Activated CD4-positive, alpha-beta T cell treated with anti-CD3 and anti-CD28 coated beads, Interleukin-2, amount 10 ng/mL, durations not matched to agents 7 days and 5 days (primary cell): Measurements from ENCODE around the gene IL36RN. TPM values are rescaled to one million over a fixed set of nuclear protein-coding genes. Genes with fewer than 3 reads are reported as not detected.

Source experiments
- CTCF ChIA-PET: fragments of 350-600 bp; sonication (Branson Sonifier 250); formaldehyde crosslinking; loops from one replicate; lab custom pipeline; 2021; ENCODE audit warnings: antibody characterized with exemption; lab: Charles Lee
- POLR2A ChIA-PET: fragments of 350-600 bp; sonication (Branson Sonifier 250); formaldehyde crosslinking; loops from one replicate; lab custom pipeline; 2021; ENCODE audit warnings: antibody characterized with exemption; lab: Charles Lee
- DNase-seq: peaks from one replicate; pipeline ENCODE4 v3.0.0-alpha.2; 2020
- H3K27ac Mint-ChIP-seq: one replicate; pipeline ENCODE4 v1.8.0; 2021; ENCODE audit warnings: mild to moderate bottlenecking, moderate library complexity, mixed read lengths
- H3K27me3 Mint-ChIP-seq: one replicate; pipeline ENCODE4 v1.8.0; 2021; ENCODE audit warnings: mixed read lengths
- H3K36me3 Mint-ChIP-seq: one replicate; pipeline ENCODE4 v1.8.0; 2021; ENCODE audit warnings: low read depth, mixed read lengths
- H3K4me1 Mint-ChIP-seq: one replicate; pipeline ENCODE4 v1.8.0; 2021; ENCODE audit warnings: mixed read lengths
- H3K4me3 Mint-ChIP-seq: one replicate; pipeline ENCODE4 v1.8.0; 2021; ENCODE audit warnings: mild to moderate bottlenecking, moderate library complexity, mixed read lengths
- H3K9me3 Mint-ChIP-seq: one replicate; pipeline ENCODE4 v1.8.0; 2021; ENCODE audit warnings: mixed read lengths
- total RNA-seq, 2 experiments: library from RNA; stranded (reverse); gene quantifications; one replicate each; pipeline ENCODE4 v1.2.3, GENCODE V29; 2021

The IL36RN gene
- total RNA-seq, 2 experiments from 2014 or later, result not detected

DNA sequence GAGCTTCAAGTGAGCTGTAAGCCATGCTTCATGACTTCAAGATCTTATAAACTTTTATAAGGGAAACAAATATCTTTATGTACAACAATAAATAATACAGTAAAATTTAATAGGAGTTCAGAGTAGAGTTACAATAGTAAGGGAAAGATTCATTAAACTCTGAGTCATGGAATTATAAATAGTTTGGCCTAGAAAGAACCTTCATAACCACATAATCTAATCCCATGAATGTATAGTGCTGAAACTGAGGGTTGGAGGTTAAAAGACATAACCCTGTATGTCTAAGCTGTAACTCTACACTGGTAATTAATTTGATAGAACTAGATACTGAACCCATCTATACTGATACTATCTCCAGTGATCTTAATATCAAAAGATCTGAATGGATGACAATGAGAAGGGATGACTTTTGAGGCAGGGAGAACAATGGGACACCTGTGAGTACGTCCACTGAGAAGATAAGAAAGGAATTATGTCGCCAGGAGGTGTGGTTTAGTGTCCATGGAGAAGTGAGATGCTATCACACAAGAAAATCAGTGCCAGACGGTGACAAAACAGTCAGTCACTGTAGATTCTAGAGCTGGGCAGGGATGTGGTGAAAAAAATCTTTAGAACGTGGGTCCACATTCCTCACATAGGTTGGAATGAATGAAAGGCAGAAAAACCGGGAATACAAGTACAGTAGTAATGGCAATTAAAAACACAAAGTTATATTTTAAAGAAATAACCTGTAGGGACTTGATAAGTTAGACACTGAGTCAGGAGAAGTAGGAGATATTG, 9.9 kb downstream of the IL36RN start:
- H3K27ac Mint-ChIP-seq, result no peak overlapping the region
- H3K4me3 Mint-ChIP-seq, result no peak overlapping the region
- no peaks in the 10 kb centered on the region for H3K36me3 Mint-ChIP-seq
- no peaks in the 10 kb centered on the region for H3K9me3 Mint-ChIP-seq
- CTCF ChIA-PET, result interaction anchor here (2.3 kb wide), 1 partner anchor 11 kb away, joined by 8 read pairs; no protein-coding TSS in a partner anchor
- no peaks in the 10 kb centered on the region for H3K4me1 Mint-ChIP-seq
- POLR2A ChIA-PET, result interaction anchor here (0.7 kb wide), 1 partner anchor 53 kb away, joined by 4 read pairs; no protein-coding TSS in a partner anchor
- DNase-seq, result no peak
- H3K27me3 Mint-ChIP-seq, result peaks cover 6% of the 10 kb centered on the region

DNA sequence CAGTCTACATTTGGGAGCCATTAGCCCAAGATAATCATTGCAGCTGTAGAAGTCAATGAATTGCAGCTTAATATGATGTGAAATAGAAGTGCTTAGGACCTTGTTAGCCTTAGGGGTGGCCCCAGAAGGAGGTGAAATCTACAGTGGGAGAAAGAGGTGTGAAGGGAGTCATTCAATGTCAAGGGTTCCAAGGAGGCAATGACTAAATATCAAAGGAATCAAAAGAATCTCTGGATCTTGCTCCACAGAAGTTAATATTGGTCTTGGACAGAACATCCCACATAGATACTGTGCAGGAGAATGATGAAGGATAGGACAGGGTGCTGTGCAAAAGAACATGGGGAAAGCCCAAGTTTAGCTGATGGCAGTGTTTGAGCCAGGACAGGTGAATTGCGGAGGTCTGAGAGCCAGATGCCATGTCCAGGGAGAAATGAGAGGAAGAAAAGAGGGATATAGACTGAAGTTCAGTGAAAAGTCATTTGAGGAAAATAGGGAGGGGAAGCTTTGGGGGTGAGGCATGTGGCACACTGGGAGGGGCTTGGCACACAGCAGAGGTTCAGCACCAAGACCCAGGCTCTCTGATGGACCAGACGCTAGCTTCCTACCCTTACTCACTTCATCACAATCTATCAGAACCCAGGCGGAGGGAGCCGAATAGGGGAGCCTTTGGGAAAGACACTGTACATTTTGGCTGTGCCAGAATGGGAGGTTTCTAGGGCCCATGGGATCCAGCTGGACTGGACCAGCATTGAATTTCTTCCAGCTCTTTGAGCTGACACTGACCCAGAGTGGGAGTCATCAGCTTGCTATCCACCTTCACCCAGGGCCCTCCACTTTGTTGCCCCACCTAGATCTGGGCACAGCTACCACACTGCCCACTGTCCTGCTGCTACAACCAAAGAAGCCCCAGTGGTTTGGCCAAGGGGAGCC, 10.9 kb downstream of the IL36RN start:
- DNase-seq, result no peak
- peaks cover 6% of the 10 kb centered on the region for H3K27me3 Mint-ChIP-seq
- ChIA-PET CTCF (interaction anchor here (0.5 to 2.3 kb wide), 2 partner anchors 10 to 14 kb away, joined by 3 to 8 read pairs; no protein-coding TSS in a partner anchor), POLR2A (no interaction called here)
- H3K9me3 Mint-ChIP-seq, result no peaks in the 10 kb centered on the region
- H3K4me1 Mint-ChIP-seq, result peaks cover 4% of the 10 kb centered on the region
- H3K36me3 Mint-ChIP-seq, result no peaks in the 10 kb centered on the region
- H3K4me3 Mint-ChIP-seq, result no peak overlapping the region
- H3K27ac Mint-ChIP-seq, result no peak overlapping the region

DNA sequence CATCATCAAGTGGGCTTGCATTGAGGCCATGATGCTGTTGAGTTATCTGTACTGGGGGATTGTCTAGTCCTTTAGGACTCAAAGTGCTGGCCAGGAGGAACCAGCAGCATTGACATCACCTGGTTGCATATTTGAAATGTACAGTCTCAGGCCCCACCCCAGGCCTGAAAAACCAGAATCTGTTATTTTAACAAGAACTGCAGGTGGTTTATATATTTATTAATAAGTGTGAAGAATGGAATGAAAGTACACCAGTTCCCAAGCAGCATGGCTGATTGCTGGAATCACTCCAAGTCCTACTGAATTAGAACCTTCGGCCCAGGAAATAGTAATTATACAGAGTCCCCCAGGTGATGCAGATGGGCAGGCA, 11.6 kb downstream of the IL36RN start:
- no peak for DNase-seq
- no peaks in the 10 kb centered on the region for H3K9me3 Mint-ChIP-seq
- POLR2A ChIA-PET, result no interaction called here

DNA sequence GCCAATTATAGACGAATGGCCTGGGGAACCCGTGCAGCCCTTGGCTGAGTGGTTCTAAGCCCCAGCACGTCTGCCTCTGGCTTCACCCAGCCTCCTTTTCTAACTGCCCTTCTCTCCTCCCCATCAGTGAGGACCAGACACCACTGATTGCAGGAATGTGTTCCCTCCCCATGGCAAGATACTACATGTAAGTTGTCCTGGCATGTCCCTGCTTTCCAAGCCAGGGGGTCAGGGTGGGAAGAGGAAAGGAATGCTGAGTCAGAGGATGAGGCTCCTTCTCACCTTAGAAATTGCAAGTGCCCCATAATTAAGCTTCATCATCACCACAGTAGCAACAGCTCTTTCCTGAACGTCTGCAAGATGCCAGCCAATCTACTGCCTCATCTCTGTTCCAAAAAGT, 13.6 kb downstream of the IL36RN start:
- peaks cover 9% of the 10 kb centered on the region for H3K4me1 Mint-ChIP-seq
- ChIA-PET CTCF (interaction anchor here (0.5 to 1.4 kb wide), 2 partner anchors 8 to 1205 kb away, joined by 3 to 5 read pairs; no protein-coding TSS in a partner anchor), POLR2A (no interaction called here)
- H3K36me3 Mint-ChIP-seq, result no peaks in the 10 kb centered on the region
- DNase-seq, result no peak
- H3K4me3 Mint-ChIP-seq, result no peak overlapping the region
- no peak overlapping the region for H3K27ac Mint-ChIP-seq
- H3K27me3 Mint-ChIP-seq, result peaks cover 10% of the 10 kb centered on the region
- H3K9me3 Mint-ChIP-seq, result no peaks in the 10 kb centered on the region

More for the DNA sequence above, 11.6 kb downstream of the IL36RN start:
- Mint-ChIP-seq H3K27me3 (peaks cover 6% of the 10 kb centered on the region), H3K4me3 (no peak overlapping the region), H3K27ac (no peak overlapping the region), H3K36me3 (no peaks in the 10 kb centered on the region), H3K4me1 (peaks cover 9% of the 10 kb centered on the region)
- CTCF ChIA-PET, result no interaction called here

DNA sequence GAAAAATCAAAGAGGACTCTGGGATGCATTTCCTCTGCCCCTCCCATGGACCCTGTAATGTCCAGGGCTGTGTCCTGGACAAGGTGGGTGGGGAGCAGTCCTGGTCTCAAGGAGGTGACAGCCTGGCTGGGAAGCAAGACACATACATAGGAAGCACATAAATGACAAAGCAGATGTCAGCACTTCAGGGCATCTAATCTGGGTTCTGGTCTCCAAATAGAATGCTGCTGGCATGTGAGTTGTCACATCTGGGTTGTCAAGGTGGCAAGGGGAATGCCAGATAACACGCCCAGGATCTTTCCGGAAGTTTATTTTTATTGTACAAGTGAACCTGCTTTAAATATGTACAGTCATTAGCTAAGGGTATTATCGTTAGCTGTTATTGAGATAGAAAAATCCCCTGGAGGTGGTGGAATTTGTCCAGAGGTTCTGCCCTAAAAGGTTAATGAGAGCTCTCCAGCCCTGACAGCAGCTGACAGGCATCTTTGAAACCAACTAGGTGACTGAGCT, 14.4 kb downstream of the IL36RN start:
- Mint-ChIP-seq H3K36me3 (no peaks in the 10 kb centered on the region), H3K27ac (no peak overlapping the region), H3K4me1 (peaks cover 9% of the 10 kb centered on the region), H3K9me3 (no peaks in the 10 kb centered on the region), H3K4me3 (no peak overlapping the region), H3K27me3 (peaks cover 11% of the 10 kb centered on the region)
- POLR2A ChIA-PET, result no interaction called here
- no peak for DNase-seq
- CTCF ChIA-PET, result interaction anchor here (1.4 kb wide), 1 partner anchor 9 kb away, joined by 5 read pairs; no protein-coding TSS in a partner anchor

DNA sequence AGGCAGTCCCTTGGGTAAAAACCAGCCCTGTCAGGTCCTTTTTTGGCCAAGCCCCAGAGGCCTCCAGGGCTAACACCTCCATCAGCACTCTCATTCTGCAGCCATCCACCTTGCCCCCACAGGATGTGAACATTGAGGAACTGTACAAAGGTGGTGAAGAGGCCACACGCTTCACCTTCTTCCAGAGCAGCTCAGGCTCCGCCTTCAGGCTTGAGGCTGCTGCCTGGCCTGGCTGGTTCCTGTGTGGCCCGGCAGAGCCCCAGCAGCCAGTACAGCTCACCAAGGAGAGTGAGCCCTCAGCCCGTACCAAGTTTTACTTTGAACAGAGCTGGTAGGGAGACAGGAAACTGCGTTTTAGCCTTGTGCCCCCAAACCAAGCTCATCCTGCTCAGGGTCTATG, 16.0 kb downstream of the IL36RN start:
- H3K27ac Mint-ChIP-seq, result peak overlapping the region; percentile 27
- no peak overlapping the region for H3K4me3 Mint-ChIP-seq
- DNase-seq, result peak; percentile 16
- H3K4me1 Mint-ChIP-seq, result peaks cover 9% of the 10 kb centered on the region
- POLR2A ChIA-PET, result no interaction called here
- no peaks in the 10 kb centered on the region for H3K9me3 Mint-ChIP-seq
- no peaks in the 10 kb centered on the region for H3K36me3 Mint-ChIP-seq
- CTCF ChIA-PET, result interaction anchor here (1.2 to 1.7 kb wide), 6 partner anchors 10 to 315 kb away, joined by 3 to 4 read pairs (median 3); partner anchors contain the start of gene IL36RN
- H3K27me3 Mint-ChIP-seq, result peaks cover 8% of the 10 kb centered on the region

DNA sequence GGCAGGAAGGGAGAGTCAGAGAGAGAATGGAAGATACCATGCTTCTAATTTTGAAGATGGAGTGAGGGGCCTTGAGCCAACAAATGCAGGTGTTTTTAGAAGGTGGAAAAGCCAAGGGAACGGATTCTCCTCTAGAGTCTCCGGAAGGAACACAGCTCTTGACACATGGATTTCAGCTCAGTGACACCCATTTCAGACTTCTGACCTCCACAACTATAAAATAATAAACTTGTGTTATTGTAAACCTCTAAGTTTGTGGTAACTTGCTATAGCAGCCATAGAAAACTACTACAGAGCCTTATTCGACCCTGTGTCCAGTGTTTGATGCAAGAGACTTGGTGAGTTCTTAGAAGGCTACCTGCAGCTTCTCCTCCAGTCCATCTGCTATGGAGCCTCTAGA, 16.6 kb downstream of the IL36RN start:
- CTCF ChIA-PET, result interaction anchor here (0.6 to 1.7 kb wide), 8 partner anchors 9 to 314 kb away, joined by 3 to 5 read pairs (median 3); no protein-coding TSS in a partner anchor
- Mint-ChIP-seq H3K27me3 (peaks cover 8% of the 10 kb centered on the region), H3K27ac (no peak overlapping the region), H3K4me1 (peaks cover 9% of the 10 kb centered on the region), H3K9me3 (no peaks in the 10 kb centered on the region), H3K36me3 (no peaks in the 10 kb centered on the region), H3K4me3 (no peak overlapping the region)
- no peak for DNase-seq
- POLR2A ChIA-PET, result no interaction called here

DNA sequence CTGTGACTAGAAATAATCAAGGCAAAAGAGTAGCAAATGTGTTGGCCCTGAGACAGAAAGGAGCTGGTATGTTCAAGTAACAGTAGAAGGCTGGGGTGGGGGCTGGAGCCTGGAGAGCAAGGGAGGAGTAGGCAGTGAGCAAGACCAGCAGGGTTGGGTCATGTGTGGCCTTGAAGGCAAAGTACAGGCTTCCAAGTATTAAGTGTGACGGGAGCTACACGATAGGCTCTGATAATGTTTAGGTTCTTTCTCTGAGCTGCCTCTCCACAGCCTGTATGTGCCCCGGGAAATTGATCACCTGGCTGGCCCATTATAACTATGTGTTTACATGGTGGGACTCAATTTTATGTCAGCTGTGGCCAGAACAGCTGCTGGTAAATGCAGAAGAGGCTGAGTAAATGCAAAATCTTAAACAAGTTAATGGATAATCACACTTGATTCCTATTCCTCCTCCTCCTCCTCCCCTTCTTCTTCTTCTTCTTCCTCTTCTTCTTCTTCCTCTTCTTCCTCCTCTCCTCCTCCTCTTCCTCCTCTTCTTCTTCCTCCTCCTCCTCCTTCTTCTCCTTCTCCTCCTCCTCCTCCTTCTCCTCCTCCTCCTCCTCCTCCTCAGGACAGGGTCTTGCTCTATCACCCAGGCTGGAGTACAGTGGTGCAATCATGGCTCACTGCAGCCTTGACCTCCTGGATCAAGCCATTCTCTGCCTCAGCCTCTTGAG, 18.1 kb downstream of the IL36RN start:
- Mint-ChIP-seq H3K36me3 (no peaks in the 10 kb centered on the region), H3K27me3 (peaks cover 12% of the 10 kb centered on the region), H3K9me3 (no peaks in the 10 kb centered on the region), H3K4me1 (peaks cover 9% of the 10 kb centered on the region), H3K27ac (no peak overlapping the region), H3K4me3 (no peak overlapping the region)
- ChIA-PET POLR2A (no interaction called here), CTCF (interaction anchor here (0.8 to 1.4 kb wide), 6 partner anchors 11 to 294 kb away, joined by 3 to 6 read pairs (median 4); no protein-coding TSS in a partner anchor)
- no peak for DNase-seq

DNA sequence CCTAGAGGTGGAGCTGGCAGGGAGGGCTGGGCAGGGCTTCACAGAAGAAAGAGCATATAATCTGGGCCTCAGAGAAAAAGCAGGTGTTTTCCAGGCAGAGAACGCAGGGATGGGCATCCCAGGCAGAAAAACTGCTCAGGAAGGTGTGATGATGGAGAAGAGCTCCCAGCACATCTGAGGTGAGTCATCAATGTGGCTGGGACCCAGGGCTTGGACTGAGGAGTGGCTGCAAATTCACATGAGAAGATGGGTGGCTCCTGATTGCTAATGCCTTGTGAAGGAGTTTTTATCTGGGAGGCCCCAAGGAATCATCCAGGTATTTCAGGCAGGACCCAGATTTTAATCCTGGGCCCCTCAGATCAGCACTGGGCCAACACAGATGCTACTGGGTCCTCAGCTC, 18.9 kb downstream of the IL36RN start:
- Mint-ChIP-seq H3K27me3 (peaks cover 12% of the 10 kb centered on the region), H3K36me3 (no peaks in the 10 kb centered on the region), H3K27ac (no peak overlapping the region), H3K4me3 (no peak overlapping the region), H3K4me1 (peaks cover 9% of the 10 kb centered on the region), H3K9me3 (no peaks in the 10 kb centered on the region)
- no peak for DNase-seq
- CTCF ChIA-PET, result interaction anchor here (1.1 to 5.1 kb wide), 3 partner anchors 12 to 97 kb away, joined by 3 to 30 read pairs (median 4); no protein-coding TSS in a partner anchor
- POLR2A ChIA-PET, result no interaction called here

DNA sequence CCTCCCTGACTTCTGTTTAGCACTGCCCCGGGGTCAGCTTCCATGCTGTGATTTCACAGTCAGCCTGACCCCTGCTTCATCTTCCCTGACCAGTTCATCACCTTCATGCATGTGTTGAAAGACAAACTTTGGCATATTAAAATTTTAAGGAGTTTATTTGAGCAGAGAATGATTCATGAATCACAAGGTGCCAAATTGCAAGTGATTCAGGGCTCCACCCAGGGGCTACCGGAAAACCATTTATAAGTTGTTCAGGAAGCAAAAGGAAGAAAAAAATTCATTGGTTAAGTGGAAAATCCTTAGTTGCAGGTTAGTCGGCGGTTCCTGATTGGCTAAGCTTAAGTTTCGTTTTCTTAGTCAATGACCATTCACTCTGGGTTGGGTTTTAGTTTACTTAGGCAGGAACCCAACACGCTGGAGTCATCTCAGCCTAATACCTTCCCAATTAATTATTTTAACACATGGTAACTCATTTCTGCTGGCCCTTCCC, 19.4 kb downstream of the IL36RN start:
- ChIA-PET POLR2A (no interaction called here), CTCF (interaction anchor here (2.4 to 5.1 kb wide), 2 partner anchors 20 to 58 kb away, joined by 10 to 30 read pairs; partner anchors contain the start of gene IL36RN)
- DNase-seq, result no peak
- Mint-ChIP-seq H3K4me3 (no peak overlapping the region), H3K36me3 (no peaks in the 10 kb centered on the region), H3K27me3 (peaks cover 16% of the 10 kb centered on the region), H3K4me1 (peaks cover 9% of the 10 kb centered on the region), H3K27ac (no peak overlapping the region), H3K9me3 (no peaks in the 10 kb centered on the region)

DNA sequence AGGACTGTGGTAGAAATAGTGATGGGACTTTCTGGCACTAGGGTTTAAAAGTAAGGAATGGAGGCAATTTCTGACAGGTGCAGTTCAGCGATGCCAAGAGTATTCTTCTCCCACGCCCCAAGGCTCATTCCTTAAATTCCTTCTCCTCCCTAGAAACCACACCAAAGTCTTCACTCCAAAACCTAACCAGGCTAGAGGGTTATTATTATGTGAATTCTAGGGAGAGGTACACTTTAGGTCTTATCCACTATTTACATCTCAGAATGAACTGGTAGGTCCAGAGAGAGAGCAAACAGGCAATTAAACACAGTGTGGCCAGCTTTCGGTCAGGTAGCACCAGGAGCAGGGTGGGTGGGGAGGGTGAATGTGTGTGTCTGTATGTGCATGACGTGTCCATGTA, 20.1 kb downstream of the IL36RN start:
- peaks cover 9% of the 10 kb centered on the region for H3K4me1 Mint-ChIP-seq
- no peaks in the 10 kb centered on the region for H3K36me3 Mint-ChIP-seq
- ChIA-PET POLR2A (interaction anchor here (0.7 kb wide), 1 partner anchor 48 kb away, joined by 3 read pairs; no protein-coding TSS in a partner anchor), CTCF (interaction anchor here (0.7 to 5.1 kb wide), 11 partner anchors 10 to 311 kb away, joined by 4 to 30 read pairs (median 5); partner anchors contain the start of gene IL36RN)
- peaks cover 16% of the 10 kb centered on the region for H3K27me3 Mint-ChIP-seq
- H3K9me3 Mint-ChIP-seq, result no peaks in the 10 kb centered on the region
- no peak overlapping the region for H3K4me3 Mint-ChIP-seq
- H3K27ac Mint-ChIP-seq, result no peak overlapping the region
- no peak for DNase-seq
